ENCODE data around the gene TNNI3. TPM values are rescaled to one million over a fixed set of nuclear protein-coding genes. Genes with fewer than 3 reads are reported as not detected.

TNNI3 gene
- total RNA-seq, 1 donor from 2014 or later, result 5.4 TPM

DNA sequence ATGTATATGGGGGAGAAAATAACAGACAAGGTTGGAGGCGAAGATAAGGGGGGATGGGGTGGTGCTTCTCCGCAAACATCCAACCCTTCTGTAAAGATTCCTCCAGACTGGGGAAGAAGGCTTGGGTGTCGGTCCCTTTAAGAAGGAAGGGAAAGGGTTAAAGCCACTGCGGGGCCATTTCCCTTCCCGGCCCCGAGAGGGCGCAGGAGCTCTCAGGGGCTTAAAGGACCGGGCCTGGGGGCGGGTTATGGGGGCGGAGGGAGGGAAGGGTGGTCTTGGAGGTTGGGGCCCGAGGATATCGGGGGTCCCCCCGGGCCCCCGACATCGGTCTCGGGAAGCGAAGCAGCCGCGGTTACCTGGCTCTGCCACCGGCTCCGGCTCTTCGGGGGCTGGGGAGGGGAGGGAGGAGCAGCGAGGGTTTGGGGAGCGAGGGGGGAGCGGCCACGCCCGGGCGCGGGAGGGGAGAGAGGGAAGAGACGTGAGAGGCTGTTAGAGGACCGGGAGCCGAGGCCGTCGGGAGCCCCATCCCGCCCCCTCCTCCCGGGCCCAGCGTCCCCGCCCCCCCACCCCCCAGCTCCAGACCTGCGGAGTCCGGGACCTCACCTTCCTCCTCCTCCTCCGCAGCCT, 11.3 kb downstream of the TNNI3 start:
- Mint-ChIP-seq H3K27ac (ENCODE audit: unreplicated experiment) (no peak overlapping the region), H3K27me3 (ENCODE audit: low read depth) (peaks cover 91% of the 10 kb centered on the region), H3K9me3 (no peaks in the 10 kb centered on the region), H3K4me1 (peaks cover 9% of the 10 kb centered on the region), H3K4me3 (no peak overlapping the region), H3K36me3 (ENCODE audit: low read depth) (no peaks in the 10 kb centered on the region)
- no peak for DNase-seq (ENCODE audit: low read depth, low spot score)
- TF ChIP-seq, protein P1, sequence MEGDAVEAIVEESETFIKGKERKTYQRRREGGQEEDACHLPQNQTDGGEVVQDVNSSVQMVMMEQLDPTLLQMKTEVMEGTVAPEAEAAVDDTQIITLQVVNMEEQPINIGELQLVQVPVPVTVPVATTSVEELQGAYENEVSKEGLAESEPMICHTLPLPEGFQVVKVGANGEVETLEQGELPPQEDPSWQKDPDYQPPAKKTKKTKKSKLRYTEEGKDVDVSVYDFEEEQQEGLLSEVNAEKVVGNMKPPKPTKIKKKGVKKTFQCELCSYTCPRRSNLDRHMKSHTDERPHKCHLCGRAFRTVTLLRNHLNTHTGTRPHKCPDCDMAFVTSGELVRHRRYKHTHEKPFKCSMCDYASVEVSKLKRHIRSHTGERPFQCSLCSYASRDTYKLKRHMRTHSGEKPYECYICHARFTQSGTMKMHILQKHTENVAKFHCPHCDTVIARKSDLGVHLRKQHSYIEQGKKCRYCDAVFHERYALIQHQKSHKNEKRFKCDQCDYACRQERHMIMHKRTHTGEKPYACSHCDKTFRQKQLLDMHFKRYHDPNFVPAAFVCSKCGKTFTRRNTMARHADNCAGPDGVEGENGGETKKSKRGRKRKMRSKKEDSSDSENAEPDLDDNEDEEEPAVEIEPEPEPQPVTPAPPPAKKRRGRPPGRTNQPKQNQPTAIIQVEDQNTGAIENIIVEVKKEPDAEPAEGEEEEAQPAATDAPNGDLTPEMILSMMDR (conservative IDR thresholded peaks at IDR 0.05), result peak; percentile 70

DNA sequence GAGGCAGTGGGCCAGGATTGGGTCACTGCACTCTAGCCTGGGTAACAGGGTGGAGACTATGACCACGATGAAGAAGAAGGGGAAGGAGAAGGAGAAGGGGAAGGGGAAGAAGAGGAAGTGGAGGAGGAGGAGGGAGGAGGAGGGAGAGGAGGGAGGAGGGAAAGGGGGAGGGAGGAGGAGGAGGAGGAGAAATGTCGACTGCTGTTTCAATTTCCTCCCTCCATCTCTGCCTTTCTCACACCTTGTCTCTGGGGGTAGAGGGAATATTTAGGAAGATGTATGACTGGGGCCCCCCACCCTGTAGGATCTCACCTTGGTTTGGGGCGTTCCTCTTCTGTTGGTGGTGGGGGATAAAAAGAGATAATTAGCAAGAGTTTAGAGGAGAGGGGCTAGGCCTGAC, 12.3 kb downstream of the TNNI3 start:
- no peaks in the 10 kb centered on the region for H3K9me3 Mint-ChIP-seq
- peaks cover 10% of the 10 kb centered on the region for H3K4me1 Mint-ChIP-seq
- no peaks in the 10 kb centered on the region for H3K36me3 Mint-ChIP-seq (ENCODE audit: low read depth)
- no peak overlapping the region for H3K4me3 Mint-ChIP-seq
- H3K27ac Mint-ChIP-seq (ENCODE audit: unreplicated experiment), result no peak overlapping the region
- peaks cover 86% of the 10 kb centered on the region for H3K27me3 Mint-ChIP-seq (ENCODE audit: low read depth)
- no peak for DNase-seq (ENCODE audit: low read depth, low spot score)
- TF ChIP-seq, protein P1 (conservative IDR thresholded peaks at IDR 0.05), result no peak

DNA sequence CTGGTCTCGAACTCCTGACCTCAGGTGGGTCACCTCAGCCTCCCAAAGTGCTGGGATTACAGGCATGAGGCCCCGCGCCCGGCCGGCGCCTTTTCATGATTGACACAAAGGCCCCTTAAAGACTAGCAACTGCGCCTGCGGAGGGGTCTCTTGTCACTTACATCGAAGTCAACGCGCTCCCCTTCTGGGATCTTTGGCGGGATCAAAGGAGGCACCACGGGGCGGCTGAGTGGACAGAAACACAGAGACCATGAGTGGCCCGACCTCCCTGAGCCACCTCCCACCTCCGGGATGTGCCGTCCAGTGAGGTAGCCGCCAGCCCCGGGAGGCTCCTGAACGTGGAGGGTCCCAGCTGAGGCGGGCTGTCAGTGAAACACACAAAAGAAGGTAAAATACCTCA, 15.8 kb downstream of the TNNI3 start:
- H3K27me3 Mint-ChIP-seq (ENCODE audit: low read depth), result peaks cover 57% of the 10 kb centered on the region
- H3K4me3 Mint-ChIP-seq, result no peak overlapping the region
- DNase-seq (ENCODE audit: low read depth, low spot score), result no peak
- no peaks in the 10 kb centered on the region for H3K9me3 Mint-ChIP-seq
- no peaks in the 10 kb centered on the region for H3K36me3 Mint-ChIP-seq (ENCODE audit: low read depth)
- no peak overlapping the region for H3K27ac Mint-ChIP-seq (ENCODE audit: unreplicated experiment)
- peaks cover 6% of the 10 kb centered on the region for H3K4me1 Mint-ChIP-seq
- TF ChIP-seq, protein P1 (conservative IDR thresholded peaks at IDR 0.05), result no peak

DNA sequence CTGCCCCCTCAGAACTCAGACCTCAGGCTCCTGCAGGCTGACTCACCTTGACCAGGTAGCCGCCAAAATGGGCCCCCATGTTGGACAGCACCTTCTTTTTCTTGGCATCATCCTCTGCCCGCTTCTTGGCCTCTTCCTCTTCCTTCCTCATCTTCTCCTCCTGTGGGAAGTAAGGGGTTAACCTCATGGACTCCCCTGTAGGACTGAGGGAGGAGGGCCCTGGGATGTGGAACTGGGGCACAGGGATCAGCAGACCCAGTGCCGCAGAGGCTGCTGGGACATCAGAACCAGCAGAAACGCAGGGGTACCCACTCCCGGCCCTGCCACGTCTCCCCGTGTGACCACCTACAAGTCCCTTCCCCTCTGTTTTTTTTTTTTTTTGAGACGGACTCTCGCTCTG, 19.6 kb downstream of the TNNI3 start:
- H3K36me3 Mint-ChIP-seq (ENCODE audit: low read depth), result no peaks in the 10 kb centered on the region
- peaks cover 6% of the 10 kb centered on the region for H3K4me1 Mint-ChIP-seq
- no peak for DNase-seq (ENCODE audit: low read depth, low spot score)
- TF ChIP-seq, protein P1 (conservative IDR thresholded peaks at IDR 0.05), result no peak
- no peak overlapping the region for H3K27ac Mint-ChIP-seq (ENCODE audit: unreplicated experiment)
- H3K9me3 Mint-ChIP-seq, result no peaks in the 10 kb centered on the region
- H3K27me3 Mint-ChIP-seq (ENCODE audit: low read depth), result peaks cover 26% of the 10 kb centered on the region
- H3K4me3 Mint-ChIP-seq, result no peak overlapping the region

DNA sequence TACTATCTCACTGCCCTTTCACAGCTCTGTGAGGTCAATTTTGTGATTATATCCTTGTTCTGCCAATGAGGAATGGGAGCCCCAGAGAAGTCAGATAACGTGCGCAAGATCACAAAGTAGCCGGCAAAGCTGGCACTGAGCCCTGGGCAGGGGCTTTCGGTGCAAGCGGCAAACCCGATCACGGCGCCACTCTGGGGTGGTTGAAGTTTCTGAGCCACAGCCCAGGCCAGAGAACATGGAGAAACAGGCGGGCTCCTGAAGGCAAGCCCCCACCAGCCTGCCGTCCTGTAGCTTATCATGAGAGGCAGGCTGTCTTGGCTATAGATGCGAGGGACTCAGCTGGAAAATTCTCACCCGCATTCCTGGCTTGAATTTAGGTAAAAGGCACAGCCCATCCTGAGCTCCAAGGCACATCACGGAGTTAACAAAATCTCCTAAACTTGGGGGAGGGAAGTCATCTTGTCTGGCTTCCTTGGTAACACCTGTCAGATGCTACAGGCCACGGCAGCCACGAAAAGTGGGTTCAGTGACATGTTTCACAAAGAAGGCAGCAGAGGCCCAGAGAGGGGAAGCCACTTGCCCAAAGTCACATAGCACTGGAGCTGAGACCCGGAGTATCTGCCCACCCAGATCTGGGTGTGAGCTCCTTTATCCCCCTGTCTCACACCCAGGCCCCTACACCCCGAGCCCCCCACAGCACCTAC, 21.0 kb downstream of the TNNI3 start:
- peaks cover 17% of the 10 kb centered on the region for H3K27me3 Mint-ChIP-seq (ENCODE audit: low read depth)
- DNase-seq (ENCODE audit: low read depth, low spot score), result no peak
- no peak overlapping the region for H3K4me3 Mint-ChIP-seq
- no peaks in the 10 kb centered on the region for H3K9me3 Mint-ChIP-seq
- TF ChIP-seq, protein P1 (conservative IDR thresholded peaks at IDR 0.05), result no peak
- H3K27ac Mint-ChIP-seq (ENCODE audit: unreplicated experiment), result no peak overlapping the region
- H3K4me1 Mint-ChIP-seq, result peaks cover 9% of the 10 kb centered on the region
- no peaks in the 10 kb centered on the region for H3K36me3 Mint-ChIP-seq (ENCODE audit: low read depth)
